Activated naive CD4-positive, alpha-beta T cell treated with anti-CD3 and anti-CD28 coated beads, Interleukin-2, amount 50 U/mL, for 72 hours (primary cell): ENCODE results near the gene INTS15. TPM values are rescaled to one million over a fixed set of nuclear protein-coding genes. Genes with fewer than 3 reads are reported as not detected.
A peak's percentile ranks its signal among the peaks of the same experiment; 100 is the strongest.

Source experiments
- ATAC-seq, 2 donors: fragments of 150-1000 bp; cut with Tn5 transposase; 2 replicates each; pipeline ENCODE4 v1.10.0; 2021; ENCODE audit warnings: mild to moderate bottlenecking in 2 of 2, moderate library complexity in 2 of 2
- DNase-seq, 2 donors: peaks; one replicate each; pipeline ENCODE4 v3.0.0; 2021 to 2022; ENCODE audit warnings: low spot score in 2 of 2
- H3K27ac Mint-ChIP-seq, 2 donors: one replicate each; pipeline ENCODE4 v1.8.0; 2022; ENCODE audit warnings: mild to moderate bottlenecking in 2 of 2, mixed read lengths in 2 of 2
- H3K36me3 Mint-ChIP-seq, 2 donors: one replicate each; pipeline ENCODE4 v1.8.0; 2022; ENCODE audit warnings: mixed read lengths in 2 of 2
- H3K9me3 Mint-ChIP-seq, 2 donors: one replicate each; pipeline ENCODE4 v1.8.0; 2022; ENCODE audit warnings: mixed read lengths in 2 of 2
- total RNA-seq, 2 donors: library from RNA; stranded (reverse); gene quantifications; one replicate each; pipeline ENCODE4 v1.2.3, GENCODE V29; 2022

Gene INTS15
- total RNA-seq, 2 donors from 2014 or later = 22.5 to 26.2 TPM

GRCh38 chr7:6606866-6607583 is 17.2 kb downstream of the INTS15 start:
- no peak overlapping the region for H3K27ac Mint-ChIP-seq
- DNase-seq (no peak), ATAC-seq (no peak)
- H3K9me3 Mint-ChIP-seq = no peaks in the 10 kb centered on the region
- H3K36me3 Mint-ChIP-seq = peaks cover 0 to 5% of the 10 kb centered on the region in 2 donors

GRCh38 chr7:6607651-6608051 is 17.8 kb downstream of the INTS15 start:
- peaks cover 0 to 5% of the 10 kb centered on the region in 2 donors for H3K36me3 Mint-ChIP-seq
- no peak overlapping the region for H3K27ac Mint-ChIP-seq
- H3K9me3 Mint-ChIP-seq = no peaks in the 10 kb centered on the region
- ATAC-seq = no peak
- DNase-seq = no peak

GRCh38 chr7:6608081-6608480 is 18.3 kb downstream of the INTS15 start:
- no peak overlapping the region for H3K27ac Mint-ChIP-seq
- no peaks in the 10 kb centered on the region for H3K9me3 Mint-ChIP-seq
- ATAC-seq (no peak), DNase-seq (no peak)
- peaks cover 0 to 5% of the 10 kb centered on the region in 2 donors for H3K36me3 Mint-ChIP-seq

- H3K9me3 Mint-ChIP-seq = no peaks in the 10 kb centered on the region
- DNase-seq (no peak), ATAC-seq (no peak)
- H3K27ac Mint-ChIP-seq = peak overlapping the region in 1 of 2 donors; percentile 26
- peaks cover 0 to 5% of the 10 kb centered on the region in 2 donors for H3K36me3 Mint-ChIP-seq
These were observed 19.0 kb downstream of the INTS15 start for GRCh38 chr7:6608794-6609193.

GRCh38 chr7:6612819-6613218 is 23.0 kb downstream of the INTS15 start:
- H3K36me3 Mint-ChIP-seq = peaks cover 0 to 5% of the 10 kb centered on the region in 2 donors
- H3K27ac Mint-ChIP-seq = no peak overlapping the region
- DNase-seq = no peak
- ATAC-seq = no peak
- H3K9me3 Mint-ChIP-seq = no peaks in the 10 kb centered on the region

- no peak for ATAC-seq
- Mint-ChIP-seq H3K9me3 (no peaks in the 10 kb centered on the region), H3K27ac (no peak overlapping the region), H3K36me3 (peaks cover 0 to 5% of the 10 kb centered on the region in 2 donors)
- no peak for DNase-seq
These were observed 23.9 kb downstream of the INTS15 start for GRCh38 chr7:6613706-6614105.

GRCh38 chr7:6614953-6615722 is 25.3 kb downstream of the INTS15 start, which contains the start of gene ZNF853:
TSS of gene ZNF853 (plus strand) at chr7:6615610. CDS start at chr7:6616175, 565 bp downstream.
- Mint-ChIP-seq H3K9me3 (no peaks in the 10 kb centered on the region), H3K27ac (peak within 1 kb of the TSS; percentile 29 to 65), H3K36me3 (peaks cover 0 to 5% of the 10 kb centered on the region in 2 donors)
- DNase-seq (no peak), ATAC-seq (peak; percentile 53 to 55)

- peak; percentile 23 to 49 for ATAC-seq
- DNase-seq = no peak
- no peaks in the 10 kb centered on the region for H3K9me3 Mint-ChIP-seq
- H3K27ac Mint-ChIP-seq = no peak overlapping the region
- peaks cover under 1 to 5% of the 10 kb centered on the region in 2 donors for H3K36me3 Mint-ChIP-seq
These were observed 26.1 kb downstream of the INTS15 start for GRCh38 chr7:6615723-6616555.

GRCh38 chr7:6616854-6617643 is 27.2 kb downstream of the INTS15 start:
- ATAC-seq (no peak), DNase-seq (no peak)
- H3K27ac Mint-ChIP-seq = no peak overlapping the region
- no peaks in the 10 kb centered on the region for H3K9me3 Mint-ChIP-seq
- H3K36me3 Mint-ChIP-seq = peaks cover 10 to 15% of the 10 kb centered on the region in 2 donors

GRCh38 chr7:6618621-6619020 is 28.8 kb downstream of the INTS15 start:
- ATAC-seq = no peak
- no peak overlapping the region for H3K27ac Mint-ChIP-seq
- no peak for DNase-seq
- peaks cover 14 to 15% of the 10 kb centered on the region in 2 donors for H3K36me3 Mint-ChIP-seq
- no peaks in the 10 kb centered on the region for H3K9me3 Mint-ChIP-seq

GRCh38 chr7:6619961-6620360 is 30.1 kb downstream of the INTS15 start:
- H3K27ac Mint-ChIP-seq = no peak overlapping the region
- ATAC-seq (peak in 1 of 2 donors; percentile 36), DNase-seq (no peak)

GRCh38 chr7:6621195-6622133 is 31.6 kb downstream of the INTS15 start:
- no peak for DNase-seq
- Mint-ChIP-seq H3K36me3 (peaks cover 9 to 14% of the 10 kb centered on the region in 2 donors), H3K27ac (no peak overlapping the region), H3K9me3 (no peaks in the 10 kb centered on the region)
- no peak for ATAC-seq

More at GRCh38 chr7:6619961-6620360, 30.1 kb downstream of the INTS15 start:
- Mint-ChIP-seq H3K9me3 (no peaks in the 10 kb centered on the region), H3K36me3 (peaks cover 9 to 14% of the 10 kb centered on the region in 2 donors)

GRCh38 chr7:6622134-6622710 is 32.4 kb downstream of the INTS15 start:
- Mint-ChIP-seq H3K27ac (no peak overlapping the region), H3K9me3 (no peaks in the 10 kb centered on the region), H3K36me3 (peaks cover 9 to 14% of the 10 kb centered on the region in 2 donors)
- DNase-seq = no peak
- ATAC-seq = no peak

GRCh38 chr7:6623589-6624245 is 33.9 kb downstream of the INTS15 start:
- ATAC-seq = peak; percentile 22 to 82
- DNase-seq = no peak
- Mint-ChIP-seq H3K27ac (peak overlapping the region; percentile 79 to 89), H3K9me3 (no peaks in the 10 kb centered on the region), H3K36me3 (peaks cover 9 to 14% of the 10 kb centered on the region in 2 donors)
